ENCODE results near the gene BICD1. TPM values are rescaled to one million over a fixed set of nuclear protein-coding genes. Genes with fewer than 3 reads are reported as not detected.

BICD1 gene
- total and polyA plus RNA-seq, 2 donors (not counting 1 experiment from before 2014, with no cell fraction given): 11.1 to 12.4 TPM

GRCh38 chr12:32166510-32166909 is 59.9 kb downstream of the BICD1 start:
- Histone ChIP-seq H3K4me2 (ENCODE audit: extremely low read depth, insufficient read depth, low read length) (no peak overlapping the region), H2AFZ (ENCODE audit: low read length) (no peak overlapping the region), H3K9ac (ENCODE audit: insufficient read depth, low read length) (no peak overlapping the region), H3K9me3 (ENCODE audit: control insufficient read depth, insufficient read depth, low read depth, low read length) (no peaks in the 10 kb centered on the region), H3K36me3 (ENCODE audit: control insufficient read depth, insufficient read depth, low read length) (no peaks in the 10 kb centered on the region), H3K27me3 (ENCODE audit: control insufficient read depth, insufficient read depth, low read length) (no peaks in the 10 kb centered on the region), H3K4me1 (ENCODE audit: control insufficient read depth, extremely low read depth, insufficient read depth, low read length) (no peaks in the 10 kb centered on the region), H3K27ac (ENCODE audit: insufficient read depth, low read length) (no peak overlapping the region), H4K20me1 (ENCODE audit: control insufficient read depth, extremely low read depth, insufficient read depth, low read length) (no peaks in the 10 kb centered on the region), H3K4me3 (replicated peaks in 1 of 4; ENCODE audit: control extremely low read depth in 1 of 4, insufficient read depth in 1 of 4, low read depth in 3 of 4, low read length in 4 of 4) (no peak overlapping the region), H3K79me2 (ENCODE audit: control insufficient read depth, insufficient read depth, low read length) (no peaks in the 10 kb centered on the region)
- TF ChIP-seq EZH2 (IDR thresholded peaks at IDR 0.05; ENCODE audit: low read length, missing control alignments): no peak
- TF ChIP-seq CTCF (conservative IDR thresholded peaks at IDR 0.05 in 1 of 2, IDR thresholded peaks at IDR 0.05 in 1 of 2; ENCODE audit: low read depth in 1 of 2, low read length in 2 of 2): no peak
- no peak for DNase-seq (ENCODE audit: low read depth in 2 of 2)

- no peaks in the 10 kb centered on the region for H3K79me2 ChIP-seq (ENCODE audit: control insufficient read depth, insufficient read depth, low read length)
Measured at GRCh38 chr12:32170437-32170998, 63.9 kb downstream of the BICD1 start.

GRCh38 chr12:32171211-32171610 is 64.6 kb downstream of the BICD1 start:
- Histone ChIP-seq H3K27me3 (ENCODE audit: control insufficient read depth, insufficient read depth, low read length) (no peaks in the 10 kb centered on the region), H3K4me1 (ENCODE audit: control insufficient read depth, extremely low read depth, insufficient read depth, low read length) (no peaks in the 10 kb centered on the region), H2AFZ (ENCODE audit: low read length) (no peak overlapping the region), H3K9me3 (ENCODE audit: control insufficient read depth, insufficient read depth, low read depth, low read length) (no peaks in the 10 kb centered on the region), H3K36me3 (ENCODE audit: control insufficient read depth, insufficient read depth, low read length) (no peaks in the 10 kb centered on the region), H3K4me2 (ENCODE audit: extremely low read depth, insufficient read depth, low read length) (no peak overlapping the region), H4K20me1 (ENCODE audit: control insufficient read depth, extremely low read depth, insufficient read depth, low read length) (no peaks in the 10 kb centered on the region), H3K4me3 (replicated peaks in 1 of 4; ENCODE audit: control extremely low read depth in 1 of 4, insufficient read depth in 1 of 4, low read depth in 3 of 4, low read length in 4 of 4) (no peak overlapping the region), H3K79me2 (ENCODE audit: control insufficient read depth, insufficient read depth, low read length) (no peaks in the 10 kb centered on the region), H3K9ac (ENCODE audit: insufficient read depth, low read length) (no peak overlapping the region), H3K27ac (ENCODE audit: insufficient read depth, low read length) (no peak overlapping the region)
- DNase-seq (ENCODE audit: low read depth in 2 of 2): no peak
- TF ChIP-seq EZH2 (IDR thresholded peaks at IDR 0.05; ENCODE audit: low read length, missing control alignments) (no peak), CTCF (conservative IDR thresholded peaks at IDR 0.05 in 1 of 2, IDR thresholded peaks at IDR 0.05 in 1 of 2; ENCODE audit: low read depth in 1 of 2, low read length in 2 of 2) (no peak)

More at GRCh38 chr12:32170437-32170998, 63.9 kb downstream of the BICD1 start:
- TF ChIP-seq EZH2 (IDR thresholded peaks at IDR 0.05; ENCODE audit: low read length, missing control alignments) (no peak), CTCF (conservative IDR thresholded peaks at IDR 0.05 in 1 of 2, IDR thresholded peaks at IDR 0.05 in 1 of 2; ENCODE audit: low read depth in 1 of 2, low read length in 2 of 2) (no peak)
- Histone ChIP-seq H3K9ac (ENCODE audit: insufficient read depth, low read length) (no peak overlapping the region), H3K9me3 (ENCODE audit: control insufficient read depth, insufficient read depth, low read depth, low read length) (no peaks in the 10 kb centered on the region), H3K27ac (ENCODE audit: insufficient read depth, low read length) (no peak overlapping the region), H4K20me1 (ENCODE audit: control insufficient read depth, extremely low read depth, insufficient read depth, low read length) (no peaks in the 10 kb centered on the region), H3K27me3 (ENCODE audit: control insufficient read depth, insufficient read depth, low read length) (no peaks in the 10 kb centered on the region), H2AFZ (ENCODE audit: low read length) (no peak overlapping the region), H3K4me1 (ENCODE audit: control insufficient read depth, extremely low read depth, insufficient read depth, low read length) (no peaks in the 10 kb centered on the region), H3K4me3 (replicated peaks in 1 of 4; ENCODE audit: control extremely low read depth in 1 of 4, insufficient read depth in 1 of 4, low read depth in 3 of 4, low read length in 4 of 4) (no peak overlapping the region), H3K36me3 (ENCODE audit: control insufficient read depth, insufficient read depth, low read length) (no peaks in the 10 kb centered on the region), H3K4me2 (ENCODE audit: extremely low read depth, insufficient read depth, low read length) (no peak overlapping the region)
- DNase-seq (ENCODE audit: low read depth in 2 of 2): no peak
